T-helper 2 cell (primary cell): Measurements from ENCODE around the gene ZBTB42.
"Not testable (repeated sequence)": the region's sequence is repeated elsewhere in the genome, so short reads cannot be mapped to it uniquely, and the experiment has no call there.

ENCODE experiments used
- DNase-seq, 5 experiments: peaks; one replicate each; pipeline versions ENCODE4 v3.0.0 to v3.0.0-alpha.2; 2012 to 2022

Gene ZBTB42

DNA sequence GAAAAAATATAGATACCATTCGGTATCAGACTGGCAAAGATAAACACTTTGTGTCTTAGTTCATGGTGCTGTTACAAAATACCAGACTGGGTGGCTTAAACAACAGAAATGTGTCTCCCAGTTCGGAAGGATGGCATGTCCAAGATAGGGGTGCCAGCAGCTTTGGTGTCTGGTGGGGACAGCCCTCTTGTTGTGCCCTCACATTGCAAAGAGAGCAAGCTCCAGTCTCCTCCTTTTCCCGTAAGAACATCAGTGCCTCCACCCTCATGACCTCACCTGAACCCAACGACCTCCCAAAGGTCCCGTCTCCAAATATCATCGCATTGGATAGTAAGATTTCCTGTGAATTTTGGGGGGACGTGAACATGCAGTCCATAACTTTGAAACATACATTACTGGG is 12.4 kb downstream of the ZBTB42 start:
- DNase-seq: no peak

DNA sequence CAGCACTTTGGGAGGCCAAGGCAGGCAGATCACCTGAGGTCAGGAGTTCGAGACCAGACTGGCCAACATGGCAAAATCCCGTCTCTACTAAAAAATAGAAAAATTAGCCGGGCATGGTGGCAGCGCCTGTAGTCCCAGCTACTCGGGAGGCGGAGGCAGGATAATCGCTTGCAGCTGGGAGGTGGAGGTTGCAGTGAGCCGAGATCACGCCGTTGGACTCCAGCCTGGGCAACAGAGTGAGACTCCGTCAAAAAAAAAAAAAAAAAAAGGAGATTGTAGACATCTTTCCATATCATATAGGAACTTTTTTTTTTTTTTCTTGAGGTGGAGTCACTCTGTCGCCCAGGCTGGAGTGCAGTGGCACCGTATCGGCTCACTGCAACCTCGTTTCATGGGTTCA is 13.8 kb downstream of the ZBTB42 start:
- not testable (repeated sequence) for DNase-seq

DNA sequence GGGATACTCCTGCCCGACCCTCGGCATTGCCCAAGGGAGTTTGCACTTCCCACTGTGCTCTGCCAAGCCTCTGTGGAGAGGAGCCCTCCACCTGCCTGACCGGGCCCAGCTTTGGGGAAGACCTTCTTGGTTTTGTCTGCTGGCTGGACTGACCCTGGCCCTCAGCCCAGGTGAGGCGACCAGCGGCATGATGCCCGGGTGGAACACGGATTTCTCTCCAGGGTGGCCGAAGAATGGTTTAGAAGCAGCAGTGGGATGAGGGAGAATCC is 15.6 kb downstream of the ZBTB42 start:
- DNase-seq: no peak

DNA sequence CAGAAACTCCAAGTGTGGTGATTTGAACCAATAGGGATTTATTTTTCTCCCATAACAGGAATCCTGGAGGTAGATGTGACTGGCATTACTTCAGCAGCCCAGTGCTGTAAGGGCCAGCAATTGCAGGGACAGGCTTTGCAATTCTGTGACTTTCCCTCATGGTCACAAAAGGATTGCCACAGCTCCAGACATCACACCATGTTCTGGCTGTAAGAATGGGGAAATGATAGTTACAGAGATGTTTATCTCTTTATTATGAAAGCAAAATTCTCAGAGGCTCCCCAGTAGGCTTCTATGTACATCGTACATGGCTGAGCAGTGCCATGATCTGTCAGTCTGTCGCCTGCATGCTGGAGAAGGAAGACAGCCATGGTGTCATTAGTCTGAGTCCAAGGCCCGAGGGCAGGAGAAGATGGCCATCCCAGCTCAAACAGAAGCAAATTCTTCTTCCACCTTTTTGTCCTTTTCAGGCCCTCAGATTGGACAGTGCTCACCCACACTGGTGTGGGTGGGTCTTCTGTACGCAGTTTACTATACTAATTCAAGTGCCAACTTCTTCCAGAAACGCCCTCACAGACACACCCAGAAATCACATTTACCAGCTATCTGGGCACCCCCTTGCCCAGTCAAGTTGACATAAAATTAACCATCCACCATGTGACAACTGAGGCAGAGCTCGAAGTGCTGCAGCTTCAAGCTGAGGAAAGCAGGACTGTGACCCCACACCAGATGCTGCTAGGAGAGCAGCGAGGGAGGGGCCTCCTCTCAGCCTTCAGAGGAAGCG is 17.2 kb downstream of the ZBTB42 start:
- no peak for DNase-seq

DNA sequence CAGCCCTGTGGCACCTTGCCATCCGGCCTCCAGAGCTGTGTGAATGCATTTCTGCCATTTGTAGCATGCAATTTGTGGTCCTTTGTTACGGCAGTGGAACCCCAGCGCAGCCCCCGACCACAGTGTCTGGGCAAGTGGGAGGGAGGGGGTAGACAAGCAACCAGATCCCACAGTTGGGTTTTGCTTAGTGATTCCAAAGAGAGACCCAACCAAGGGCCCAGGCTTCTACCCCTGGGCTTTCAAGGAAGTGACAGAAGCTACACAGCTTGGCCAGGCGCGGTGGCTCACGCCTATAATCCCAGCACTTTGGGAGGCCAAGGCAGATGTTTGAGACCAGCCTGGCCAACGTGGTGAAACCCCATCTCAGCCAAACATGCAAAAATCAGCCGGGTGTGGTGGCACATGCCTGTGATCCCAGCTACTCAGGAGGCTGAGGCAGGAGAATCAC is 17.8 kb downstream of the ZBTB42 start:
- DNase-seq: no peak

DNA sequence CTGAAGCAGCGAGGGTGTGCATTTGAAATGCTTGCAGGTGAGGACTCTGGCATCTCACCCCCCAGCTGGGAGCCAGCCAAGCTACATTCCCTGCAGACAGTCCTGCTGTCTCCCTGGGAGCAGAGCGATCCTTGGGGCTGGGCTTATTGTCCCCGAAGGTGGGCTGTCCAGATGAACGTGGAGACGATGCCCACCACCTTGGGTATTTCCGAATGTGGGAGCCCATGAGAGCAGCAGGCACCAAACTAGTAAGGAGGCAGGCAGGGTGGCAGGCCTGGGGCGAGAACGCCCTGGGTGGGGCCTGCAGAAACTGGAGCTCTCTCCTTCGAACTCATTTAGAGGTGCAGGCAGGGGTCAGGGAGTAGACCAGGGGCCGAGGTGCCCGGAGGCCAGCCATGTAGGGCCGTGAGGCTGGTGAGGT is 18.5 kb downstream of the ZBTB42 start:
- no peak for DNase-seq

DNA sequence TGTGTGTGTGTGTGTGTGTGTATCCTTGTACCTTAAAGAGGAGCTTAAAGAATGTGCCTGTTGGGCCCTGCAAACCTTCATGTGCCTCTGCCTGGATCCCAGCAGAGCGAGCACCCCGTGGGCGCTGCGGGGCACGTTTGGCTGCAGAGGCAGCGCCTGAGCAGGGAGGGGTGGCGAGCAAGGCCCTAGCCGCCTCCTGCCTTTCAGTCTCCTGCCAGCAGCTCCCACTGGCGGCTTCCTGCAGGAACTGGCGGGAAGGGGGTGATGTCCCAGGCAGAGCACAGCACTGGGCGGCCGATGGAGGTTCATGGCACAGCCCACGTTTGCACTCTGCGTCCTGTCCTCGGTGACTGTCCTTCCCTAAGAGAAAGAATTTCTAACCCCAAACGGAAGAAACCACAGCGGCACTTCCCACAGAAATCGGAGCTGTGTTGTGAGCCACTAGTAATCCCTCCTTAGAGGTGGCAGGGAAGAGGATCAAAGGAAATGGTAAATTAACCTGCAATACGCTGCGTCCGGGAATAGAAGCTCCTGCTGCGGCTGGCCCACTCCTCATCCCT is 19.8 kb downstream of the ZBTB42 start:
- DNase-seq: no peak

DNA sequence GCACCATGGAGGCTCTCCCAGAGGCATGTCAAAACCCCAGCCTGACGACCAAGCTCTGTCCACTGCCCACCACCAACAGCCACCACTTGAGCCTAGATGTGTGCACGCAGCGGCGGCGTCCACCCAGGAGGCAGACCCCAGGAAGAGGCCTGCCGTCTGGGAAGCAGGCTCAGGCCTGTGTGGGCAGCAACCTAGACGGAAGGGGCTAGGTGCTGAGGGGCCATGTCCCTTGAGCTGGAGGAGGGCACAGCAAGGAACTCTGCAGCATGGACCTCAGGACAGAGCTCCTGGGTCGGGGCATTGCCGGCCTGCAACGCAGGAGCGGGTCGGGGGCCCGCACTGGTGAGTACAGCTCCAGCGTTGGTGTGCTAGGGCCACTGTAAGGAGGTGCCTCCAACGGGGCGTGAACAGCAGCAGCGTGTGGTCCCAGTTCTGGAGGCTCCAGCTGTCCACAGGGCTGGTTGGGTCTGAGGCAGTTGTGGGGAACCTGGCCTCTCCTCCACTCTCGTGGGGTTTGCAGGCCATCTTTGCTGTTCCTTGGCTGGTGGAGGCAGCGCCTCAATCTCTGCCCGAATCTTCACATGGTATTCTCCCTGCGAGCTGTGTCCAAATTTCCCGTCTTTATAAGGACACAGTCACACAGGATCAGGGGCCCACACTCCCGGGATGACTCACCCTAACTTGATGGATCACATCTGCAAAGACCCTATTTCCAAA is 20.5 kb downstream of the ZBTB42 start:
- DNase-seq: no peak

DNA sequence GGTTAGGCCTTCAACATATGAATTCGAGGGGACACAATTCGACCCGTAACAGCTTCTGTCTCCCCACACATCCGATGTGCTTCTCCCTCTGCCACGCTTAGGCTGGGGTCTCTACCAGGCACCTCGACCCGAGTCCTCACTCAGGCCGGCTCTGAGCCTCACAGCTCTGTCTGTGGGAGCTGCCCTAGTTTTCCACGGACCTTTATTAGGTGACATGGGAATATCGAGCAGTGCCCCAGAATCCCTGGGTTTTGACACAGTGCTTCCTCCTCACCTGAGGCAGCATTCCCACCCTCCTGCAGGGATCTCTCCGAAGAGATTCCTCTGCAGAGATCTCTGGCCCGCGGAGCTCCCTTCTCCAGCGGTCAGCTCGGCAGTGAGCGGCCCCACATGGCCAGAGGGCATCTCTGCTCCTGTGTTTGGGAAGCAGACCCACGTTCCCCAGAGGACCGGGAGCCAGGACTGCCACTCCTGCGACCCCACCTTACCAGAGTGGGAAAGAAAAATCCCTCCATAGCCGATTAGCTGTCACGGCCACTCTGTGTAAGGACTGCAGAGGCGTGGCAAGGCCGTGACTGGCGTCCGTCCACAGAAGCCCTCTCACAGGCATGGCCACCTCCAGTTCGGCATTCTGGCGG is 21.2 kb downstream of the ZBTB42 start:
- DNase-seq: no peak

DNA sequence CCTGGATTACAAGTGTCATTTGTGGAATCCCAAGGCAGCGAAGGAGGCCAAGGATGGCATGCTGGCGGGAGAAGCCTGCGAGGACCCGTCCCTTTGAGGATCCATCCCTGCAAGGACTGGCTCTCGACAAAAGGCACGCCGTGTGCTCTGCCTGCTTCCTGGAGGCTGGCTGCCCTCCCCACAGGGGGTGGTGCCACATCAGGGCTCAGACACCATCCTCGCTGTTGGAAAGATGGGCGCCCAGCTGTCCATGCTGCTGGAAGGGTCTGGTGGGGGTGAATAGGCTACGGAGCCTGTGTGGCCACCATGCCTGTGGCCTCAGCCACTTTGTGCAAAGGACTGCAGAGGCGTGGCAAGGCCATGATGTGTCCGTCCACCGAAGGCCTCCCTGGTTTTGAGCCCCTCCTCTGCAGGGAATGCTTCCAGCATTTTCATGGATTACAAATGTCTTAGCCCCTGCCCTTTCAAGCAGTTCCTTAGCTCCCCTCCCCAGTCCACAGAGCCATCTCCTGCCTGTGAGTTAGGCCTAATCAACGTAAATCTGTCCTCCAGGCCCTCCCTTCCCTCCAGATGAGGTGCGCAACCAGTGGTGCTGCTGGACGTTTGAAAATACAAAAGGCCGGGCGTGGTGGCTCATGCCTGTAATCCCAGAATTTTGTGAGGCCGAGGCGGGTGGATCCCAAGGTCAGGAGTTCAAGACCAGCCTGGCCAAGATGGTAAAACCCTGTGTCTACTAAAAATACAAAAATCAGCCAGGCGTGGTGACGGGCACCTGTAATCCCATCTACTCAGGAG is 22.1 kb downstream of the ZBTB42 start:
- DNase-seq: no peak

DNA sequence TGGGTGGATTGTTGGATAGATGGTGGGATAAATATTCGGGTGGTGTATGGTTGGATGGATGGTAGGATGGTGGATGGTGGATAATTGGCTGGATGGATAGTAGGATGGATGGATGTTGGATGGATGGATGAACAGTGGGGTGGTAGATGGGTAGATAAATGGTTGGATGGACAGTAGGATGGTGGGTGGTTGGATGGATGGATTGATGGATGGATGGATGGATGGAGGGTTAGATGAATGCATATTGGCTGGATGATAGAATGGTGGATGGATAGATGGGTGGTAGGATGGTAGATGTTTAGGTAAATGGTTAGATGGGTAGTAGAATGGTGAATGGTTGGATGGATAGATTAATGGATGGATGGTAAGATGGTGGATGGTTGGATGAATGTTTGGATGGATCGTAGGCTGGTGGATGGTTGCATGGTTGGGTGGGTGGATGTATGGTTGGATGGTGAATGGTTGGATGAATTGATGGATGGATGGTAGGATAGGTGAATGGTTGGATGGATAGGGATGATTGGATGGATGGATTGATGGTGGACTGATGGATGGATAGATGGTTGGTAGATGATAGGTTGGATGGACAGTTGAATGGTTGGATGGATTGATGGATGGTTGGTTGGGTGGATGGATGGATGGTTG is 23.6 kb downstream of the ZBTB42 start:
- no peak for DNase-seq

DNA sequence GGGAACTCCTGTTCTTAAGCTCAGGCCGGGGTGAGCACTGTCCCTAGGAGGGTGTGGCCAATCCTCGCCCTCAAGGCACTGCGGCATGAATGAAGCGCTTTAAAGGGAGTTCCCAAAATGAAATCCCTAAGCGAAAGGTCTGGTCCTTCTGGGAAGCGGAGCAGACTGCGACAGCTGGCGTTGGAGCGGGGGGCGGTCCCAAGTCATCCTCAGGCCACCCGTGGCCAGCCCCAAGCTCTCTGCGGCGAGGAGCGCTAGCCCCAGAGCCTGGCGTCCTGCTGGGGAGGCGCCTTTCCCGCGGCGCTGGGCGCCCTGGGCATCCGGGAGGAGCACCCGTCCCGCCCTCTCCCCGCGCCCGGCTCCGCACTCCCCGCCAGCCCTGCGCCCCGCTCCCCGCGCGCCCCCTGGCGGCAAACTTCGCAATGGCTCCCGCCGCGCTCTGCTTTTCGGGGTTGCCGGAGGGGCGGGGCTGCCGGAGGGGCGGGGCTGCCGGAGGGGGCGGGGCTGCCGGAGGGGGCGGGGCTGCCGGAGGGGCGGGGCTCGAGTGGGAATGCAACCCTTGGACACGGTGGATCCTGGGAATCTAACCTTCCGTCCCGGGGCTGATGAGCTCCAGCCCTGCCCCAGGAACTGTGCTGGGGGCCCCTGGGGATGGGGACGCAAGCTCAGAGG is 25.4 kb downstream of the ZBTB42 start:
- DNase-seq: peak; percentile 83 to 98 (median 91)

DNA sequence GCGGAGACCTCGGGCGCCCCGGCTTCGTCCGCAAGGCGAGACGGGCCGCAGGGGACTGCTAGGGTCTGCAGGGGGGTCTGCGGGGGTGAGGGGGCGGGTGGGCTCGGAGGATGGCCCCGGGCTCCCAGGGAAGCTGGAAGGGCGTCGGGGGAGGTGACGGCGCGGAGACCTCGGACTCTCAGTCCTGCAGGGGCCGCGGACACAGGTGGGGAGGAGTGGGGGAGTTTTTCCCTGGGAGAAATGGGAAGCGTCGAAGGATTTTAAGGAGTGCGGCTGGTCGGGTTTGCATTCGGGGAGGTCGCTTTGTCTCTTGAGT is 25.9 kb downstream of the ZBTB42 start:
- DNase-seq: no peak

DNA sequence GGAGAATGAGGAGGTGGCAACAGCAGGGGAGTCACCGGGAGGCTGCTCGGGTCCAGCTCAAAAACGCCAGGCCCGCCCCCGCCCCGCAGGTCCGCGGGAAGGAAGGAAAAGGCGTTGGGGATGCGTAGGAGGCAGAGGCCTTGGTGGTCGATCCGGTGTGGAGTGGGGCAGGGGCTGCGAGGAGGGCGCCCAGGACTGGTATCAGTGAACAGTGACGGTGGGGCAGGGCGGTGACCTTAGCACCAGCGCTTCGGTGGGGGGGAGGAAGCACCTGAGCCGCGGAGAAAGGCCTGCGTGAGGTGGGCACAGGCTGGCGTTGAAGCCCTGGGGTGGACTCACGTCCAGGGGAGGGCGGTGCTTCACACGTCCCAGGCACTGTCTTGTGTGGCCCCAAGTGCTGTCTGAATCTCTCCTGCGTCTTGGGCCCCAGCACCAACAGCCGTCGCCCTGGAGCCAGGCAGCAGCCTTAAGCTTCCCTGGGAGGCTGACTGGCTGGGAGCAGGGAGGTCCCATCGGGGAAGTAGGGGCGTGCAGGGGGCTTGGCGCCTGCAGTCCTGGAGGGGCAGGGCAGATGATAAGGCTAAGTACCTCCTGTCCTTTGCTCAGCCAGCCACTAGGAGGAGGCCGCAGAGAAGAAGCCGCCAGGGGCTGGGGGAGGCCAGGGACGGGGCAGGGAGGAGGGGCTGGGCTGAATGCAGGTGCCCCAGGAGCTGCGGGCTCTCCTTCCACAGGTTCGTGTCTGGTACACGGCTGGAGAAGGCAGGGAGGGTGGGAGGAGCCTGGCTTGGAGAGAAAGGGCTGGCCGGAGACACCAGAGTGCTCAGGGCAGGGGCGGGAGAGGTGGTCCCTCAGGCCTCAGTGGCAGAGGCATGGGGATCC is 26.5 kb downstream of the ZBTB42 start:
- peak in 4 of 5 experiments; percentile 24 to 58 (median 45) for DNase-seq

DNA sequence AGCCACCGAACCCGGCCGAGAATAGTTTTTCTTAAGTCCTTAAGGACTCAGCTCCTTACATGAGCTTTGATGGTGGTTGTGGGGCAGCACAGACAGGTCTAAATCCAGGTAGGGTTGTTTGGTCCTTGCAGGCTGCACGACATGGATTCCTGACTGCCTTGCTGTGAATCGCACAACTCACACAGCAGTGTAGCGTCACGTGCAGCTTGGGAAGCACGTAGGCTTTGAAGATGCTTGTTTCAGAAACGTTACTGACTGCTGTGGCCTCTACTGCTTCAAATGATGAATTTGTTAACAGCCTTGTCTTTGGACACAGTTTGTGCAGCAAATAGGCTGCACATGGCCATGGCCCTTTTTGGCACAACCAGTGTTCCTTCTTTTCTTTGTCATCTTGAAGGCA is 29.9 kb downstream of the ZBTB42 start:
- DNase-seq: no peak

DNA sequence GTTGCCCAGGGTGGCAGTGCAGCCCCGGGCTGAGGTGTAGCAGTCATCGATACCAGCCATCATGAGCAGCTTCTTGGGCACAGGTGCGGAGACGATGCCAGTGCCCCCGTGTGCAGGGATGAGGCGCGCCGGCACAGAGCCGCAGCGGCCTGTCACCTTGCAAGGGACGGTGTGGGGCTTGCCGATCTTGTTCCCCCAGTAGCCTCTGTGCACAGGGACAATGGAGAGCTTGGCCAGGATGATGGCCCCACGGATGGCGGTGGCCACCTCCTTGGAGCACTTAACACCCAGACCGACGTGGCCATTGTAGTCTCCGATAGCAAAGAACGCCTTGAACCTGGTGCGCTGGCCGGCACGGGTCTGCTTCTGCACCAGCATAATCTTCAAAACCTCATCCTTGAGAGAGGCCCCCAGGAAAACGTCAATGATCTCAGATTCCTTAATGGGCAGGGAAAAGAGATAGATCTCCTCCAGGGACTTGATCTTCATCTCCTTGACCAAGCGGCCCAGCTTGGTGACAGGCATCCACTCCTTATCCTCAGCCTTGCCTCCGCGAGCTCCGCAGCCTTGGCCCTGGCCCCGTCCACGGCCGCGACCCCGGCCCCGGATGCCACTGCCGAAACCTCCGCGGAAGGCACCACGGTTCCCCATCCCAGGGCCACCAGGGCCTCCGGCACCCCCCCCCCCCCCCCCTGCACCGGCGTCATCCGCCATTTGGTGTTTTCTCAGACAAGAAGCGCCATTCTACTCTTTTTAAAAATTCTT is 35.5 kb downstream of the ZBTB42 start:
- DNase-seq: not testable (repeated sequence)

DNA sequence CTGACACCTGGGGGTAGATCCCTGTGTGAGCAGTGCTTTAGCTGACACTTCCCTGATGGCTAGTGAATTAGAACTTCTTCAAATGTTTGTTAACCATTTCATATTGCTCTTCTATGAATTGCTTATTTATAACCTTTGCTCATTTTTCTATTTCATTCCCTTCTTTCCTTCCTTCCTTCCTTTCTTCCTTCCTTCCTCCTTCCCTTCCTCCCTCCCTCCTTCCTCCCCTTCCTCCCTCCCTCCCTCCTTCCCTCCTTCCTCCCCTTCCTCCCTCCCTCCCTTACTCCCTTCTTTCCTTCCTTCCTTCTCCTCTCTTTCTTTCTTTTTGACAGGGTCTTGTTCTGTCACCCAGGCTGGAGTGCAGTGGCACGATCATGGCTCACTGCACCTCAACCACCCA is 40.8 kb downstream of the ZBTB42 start:
- DNase-seq: no peak

DNA sequence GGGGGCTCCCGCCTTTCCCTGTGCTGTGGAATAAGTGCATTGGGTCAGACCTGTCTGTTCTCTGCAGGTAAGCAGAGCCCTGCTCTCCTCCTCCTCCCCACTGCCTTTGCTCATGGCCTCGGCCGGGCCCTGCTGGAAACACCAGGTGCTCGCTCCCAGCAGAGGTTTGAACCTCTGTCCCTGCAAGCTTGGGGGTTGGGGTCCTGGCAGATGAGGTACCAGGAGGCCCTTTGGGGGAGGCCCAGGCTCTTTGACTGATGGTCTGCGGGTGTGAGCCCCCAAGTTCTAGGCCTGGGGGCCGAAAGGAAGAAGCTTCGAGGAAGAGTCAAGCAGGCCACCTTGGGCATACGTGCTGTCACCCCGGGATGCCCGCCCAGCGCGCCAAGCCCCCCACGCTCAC is 42.1 kb downstream of the ZBTB42 start:
- no peak for DNase-seq

DNA sequence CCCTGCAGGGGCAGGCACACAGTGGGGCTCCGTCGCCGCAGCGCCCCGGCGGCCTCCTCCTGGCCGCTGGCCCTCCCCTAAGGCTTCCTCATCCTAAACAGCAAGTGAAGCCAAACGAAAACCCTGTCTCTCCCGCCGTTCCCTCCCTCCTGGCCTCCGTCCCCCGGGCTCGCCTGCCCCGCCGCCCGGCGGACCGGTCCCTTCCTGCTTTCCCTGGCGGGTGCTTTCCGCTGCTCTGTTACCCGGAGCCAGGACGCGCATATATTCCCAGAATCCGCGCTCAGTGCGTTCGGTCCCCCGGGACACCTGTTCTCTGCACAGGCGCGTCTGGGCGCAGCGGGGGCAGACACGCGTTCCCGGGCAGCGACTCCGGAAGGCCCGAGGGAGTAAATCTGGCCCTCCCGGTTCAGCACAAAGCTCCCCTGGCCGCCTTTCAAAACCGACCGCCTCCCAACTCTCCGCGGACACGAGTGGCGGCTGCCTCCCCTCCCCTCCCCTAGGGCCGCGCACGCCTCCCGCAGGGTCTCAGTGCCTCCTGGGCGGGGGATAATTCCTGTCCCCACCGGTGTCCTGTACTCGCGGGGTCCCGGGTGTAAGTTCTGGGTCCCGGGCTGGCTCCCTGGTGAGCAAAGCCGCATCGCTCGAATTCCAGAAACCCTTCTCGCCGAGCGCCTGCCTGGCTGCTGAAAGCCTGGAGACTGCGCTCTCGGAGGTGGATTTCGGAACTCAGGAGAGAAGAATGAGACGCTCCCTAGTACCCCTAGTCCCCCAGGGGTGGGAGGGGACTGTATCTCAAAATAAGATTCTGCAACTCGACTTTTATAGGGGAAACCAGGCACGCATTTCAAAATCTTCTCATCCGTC is 42.8 kb downstream of the ZBTB42 start:
- no peak for DNase-seq
